ENCODE data around the gene DAAM1.
A peak's percentile ranks its signal among the peaks of the same experiment; 100 is the strongest.

DAAM1 gene

DNA sequence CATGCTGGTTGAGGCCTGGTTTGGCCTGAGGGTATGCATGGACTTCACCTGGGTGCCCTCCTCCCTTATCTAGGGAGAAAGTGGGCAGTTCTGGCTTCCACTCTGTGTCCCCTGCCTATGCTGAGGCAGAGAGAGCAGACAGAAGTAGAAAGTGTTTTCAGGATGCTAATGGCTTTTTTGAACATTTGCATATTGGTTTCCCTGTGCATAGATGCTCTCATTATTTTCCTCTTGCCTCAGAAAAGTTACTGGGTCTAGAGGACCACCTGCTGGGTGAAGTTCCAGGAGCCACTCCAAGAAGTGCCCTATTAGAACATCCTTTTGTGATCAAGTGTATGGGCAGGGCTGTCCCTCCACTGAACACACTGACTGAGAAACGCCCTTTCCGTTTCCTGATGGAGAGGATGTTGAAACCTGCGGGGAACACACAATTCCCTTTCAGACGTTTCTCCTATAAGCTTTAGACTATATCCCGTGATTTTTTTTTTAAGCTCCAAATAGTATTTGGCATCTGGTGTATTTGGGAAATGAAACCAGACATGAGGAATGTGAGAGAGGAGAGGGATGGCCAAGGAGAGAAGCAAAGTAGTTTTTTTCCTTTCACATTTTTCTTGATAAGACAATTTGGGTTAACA lies 66.6 kb downstream of the DAAM1 start:
- DNase-seq (ENCODE audit: low spot score): no peak

DNA sequence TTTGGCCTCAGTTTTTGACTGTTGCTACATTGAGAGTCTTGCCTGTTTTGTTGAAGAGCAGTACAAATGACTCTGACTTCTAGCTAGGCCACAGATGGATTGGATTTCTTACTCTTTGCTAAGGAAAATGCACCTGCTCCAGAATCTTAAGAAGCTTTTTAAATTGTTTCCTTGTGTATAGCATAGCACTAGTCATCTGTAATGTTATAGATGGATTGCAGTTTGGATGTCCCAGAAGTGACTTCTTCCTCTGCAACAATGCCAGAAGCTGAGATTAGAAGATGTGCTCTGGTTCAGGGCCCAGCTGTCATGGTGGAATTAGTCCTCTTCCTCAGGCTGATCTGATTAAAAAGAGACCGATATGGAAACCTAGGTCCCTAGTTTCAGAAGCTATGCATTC lies 67.9 kb downstream of the DAAM1 start:
- DNase-seq (ENCODE audit: low spot score): no peak

DNA sequence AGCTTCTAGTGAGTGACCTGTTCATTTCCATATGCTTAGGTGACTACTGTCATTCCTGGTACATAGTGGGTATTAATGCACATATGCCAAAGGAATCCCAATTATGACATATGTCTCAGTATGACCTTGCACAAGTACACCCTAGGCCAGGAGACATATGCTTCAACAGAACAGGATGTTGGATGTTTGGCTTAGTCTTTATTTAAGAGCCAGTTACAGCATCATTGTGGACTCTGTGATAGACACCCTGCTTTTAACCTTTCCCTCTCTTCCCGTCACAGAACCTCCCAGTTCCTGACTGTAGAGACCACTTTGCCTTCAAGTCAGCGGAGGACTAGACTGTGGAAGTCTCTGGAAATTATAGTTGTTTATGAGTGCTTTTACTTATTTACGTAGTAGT lies 72.9 kb downstream of the DAAM1 start:
- no peak for DNase-seq (ENCODE audit: low spot score)

DNA sequence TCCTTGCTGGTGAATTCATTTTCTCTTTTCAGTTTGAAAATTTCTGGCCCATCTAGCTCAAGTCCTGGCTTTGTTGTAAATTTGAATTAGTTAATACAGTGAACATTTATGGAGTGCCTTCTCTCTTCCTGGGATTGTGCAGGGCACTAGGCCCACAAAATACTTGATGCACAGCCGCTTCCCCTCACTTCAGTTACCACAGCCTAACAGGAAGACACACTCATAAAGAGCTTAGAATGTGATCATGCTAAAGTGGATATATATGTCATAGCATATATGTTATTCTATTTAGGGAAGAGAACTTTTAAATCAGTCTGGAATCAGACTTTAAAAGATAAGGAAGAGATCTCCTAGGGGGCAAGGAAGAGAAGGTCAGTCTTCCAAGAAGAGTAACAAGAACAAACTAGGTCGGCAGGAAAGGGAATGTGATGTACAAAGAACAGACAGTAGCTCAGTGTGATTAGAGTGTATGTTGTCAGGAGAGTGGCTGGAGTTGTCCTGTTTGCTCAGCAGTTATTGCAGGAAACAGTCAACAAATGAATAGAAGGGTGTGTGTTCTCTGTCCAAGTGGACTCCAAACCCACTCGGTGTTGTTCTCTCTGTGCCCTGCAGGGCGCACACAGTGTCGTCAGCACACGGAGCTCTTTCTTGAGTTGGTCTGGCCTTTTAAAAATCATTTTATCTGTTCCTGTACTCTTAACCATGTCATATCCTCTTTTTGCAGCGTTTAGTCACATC lies 74.4 kb downstream of the DAAM1 start:
- no peak for DNase-seq (ENCODE audit: low spot score)

DNA sequence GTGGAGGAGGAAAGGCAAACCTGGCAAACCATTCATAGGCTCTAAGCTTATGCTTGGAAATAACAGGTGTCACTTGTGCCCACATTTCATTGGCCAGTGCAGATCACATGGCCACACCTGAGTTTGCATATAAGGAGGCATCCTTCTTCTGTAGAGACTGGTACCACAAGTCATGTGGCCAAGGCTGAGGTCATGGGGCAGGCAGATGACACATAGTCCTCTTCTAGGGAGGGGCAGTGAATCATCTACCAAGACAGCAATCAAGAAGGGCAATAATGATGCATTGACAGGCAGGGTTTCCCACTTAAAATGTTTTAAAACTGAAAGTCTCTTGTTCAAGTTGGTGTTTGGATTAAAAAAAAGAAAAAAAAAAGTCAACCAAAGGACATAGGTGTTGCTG lies 77.3 kb downstream of the DAAM1 start:
- DNase-seq (ENCODE audit: low spot score): peak; percentile 29

GRCh38 chr14:59267046-59267445 lies 78.6 kb downstream of the DAAM1 start:
- no peak for DNase-seq (ENCODE audit: low spot score)

- DNase-seq (ENCODE audit: low spot score): no peak
These were observed 79.5 kb downstream of the DAAM1 start for GRCh38 chr14:59268011-59268410.

GRCh38 chr14:59268858-59269257 lies 80.4 kb downstream of the DAAM1 start:
- DNase-seq (ENCODE audit: low spot score): no peak

DNA sequence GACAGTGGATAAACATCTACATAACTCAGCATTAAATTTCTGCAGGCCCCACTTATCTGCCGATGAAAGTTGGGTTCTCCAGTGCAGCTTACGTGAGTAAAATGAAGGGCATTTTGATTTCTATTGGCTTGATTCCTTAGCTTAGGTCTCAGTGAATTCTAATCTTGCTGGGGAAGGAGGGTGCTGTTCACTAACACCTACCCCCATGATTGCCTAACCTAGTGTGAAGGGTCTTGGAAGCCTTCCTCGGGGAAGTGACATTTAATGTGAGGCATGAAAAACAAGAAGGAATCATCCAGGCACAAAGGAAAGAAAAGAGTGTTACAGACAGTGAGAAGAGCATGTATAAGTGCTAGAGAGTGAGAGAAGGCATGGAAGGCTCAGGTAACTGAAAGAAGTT lies 81.0 kb downstream of the DAAM1 start:
- DNase-seq (ENCODE audit: low spot score): no peak

- DNase-seq (ENCODE audit: low spot score): no peak
These were observed 82.8 kb downstream of the DAAM1 start for GRCh38 chr14:59271256-59271655.

- DNase-seq (ENCODE audit: low spot score): no peak
These were observed 83.3 kb downstream of the DAAM1 start for GRCh38 chr14:59271734-59272133.

- DNase-seq (ENCODE audit: low spot score): no peak
These were observed 84.2 kb downstream of the DAAM1 start for GRCh38 chr14:59272633-59273032.

- no peak for DNase-seq (ENCODE audit: low spot score)
These were observed 85.3 kb downstream of the DAAM1 start for GRCh38 chr14:59273737-59274136.

- DNase-seq (ENCODE audit: low spot score): no peak
These were observed 86.5 kb downstream of the DAAM1 start for GRCh38 chr14:59274991-59275391.

- peak; percentile 29 for DNase-seq (ENCODE audit: low spot score)
These were observed 87.2 kb downstream of the DAAM1 start for GRCh38 chr14:59275668-59276067.

DNA sequence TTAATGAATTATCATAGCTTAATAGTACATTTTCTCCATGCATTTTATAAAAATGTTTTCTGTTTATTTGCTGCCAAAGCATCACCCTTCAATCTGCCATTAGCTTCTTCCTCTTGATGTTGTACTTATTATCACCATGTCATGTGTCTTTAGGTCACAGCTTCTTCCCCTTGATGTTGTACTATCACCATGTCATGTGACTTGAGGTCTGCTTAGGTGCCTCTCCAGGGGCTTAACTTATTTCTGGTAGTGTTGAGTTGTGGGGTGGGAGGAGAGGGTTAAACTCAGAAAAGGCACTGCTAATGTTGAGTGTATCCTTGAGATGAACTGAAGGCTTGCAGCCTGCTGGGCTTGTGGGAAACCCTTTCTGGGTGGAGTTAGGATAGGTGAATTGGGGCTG lies 87.8 kb downstream of the DAAM1 start:
- no peak for DNase-seq (ENCODE audit: low spot score)

GRCh38 chr14:59277659-59278058 lies 89.2 kb downstream of the DAAM1 start:
- DNase-seq (ENCODE audit: low spot score): no peak

- no peak for DNase-seq (ENCODE audit: low spot score)
These were observed 89.6 kb downstream of the DAAM1 start for GRCh38 chr14:59278111-59278510.

DNA sequence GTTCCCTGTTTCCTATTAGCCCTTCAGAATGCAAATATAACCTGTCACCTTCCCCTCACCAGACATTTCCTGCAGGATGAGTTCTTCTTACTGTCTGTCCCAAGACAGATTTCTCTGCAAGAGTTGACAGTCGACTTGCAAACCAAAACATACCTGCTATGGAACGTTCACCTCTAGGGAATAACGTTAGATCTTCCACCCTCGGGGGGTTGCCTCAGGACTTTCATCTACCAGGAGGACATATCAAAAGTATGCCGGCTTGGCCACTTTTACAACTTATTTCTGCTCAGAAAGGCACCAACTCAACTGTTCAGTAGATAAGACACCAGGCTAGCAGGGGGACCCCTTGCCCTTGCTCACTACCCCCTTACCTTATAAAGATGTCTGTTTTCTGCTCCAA lies 92.5 kb downstream of the DAAM1 start:
- no peak for DNase-seq (ENCODE audit: low spot score)

GRCh38 chr14:59281609-59282377 lies 93.3 kb downstream of the DAAM1 start:
- no peak for DNase-seq (ENCODE audit: low spot score)

GRCh38 chr14:59282378-59282765 lies 93.9 kb downstream of the DAAM1 start:
- no peak for DNase-seq (ENCODE audit: low spot score)

- no peak for DNase-seq (ENCODE audit: low spot score)
These were observed 94.9 kb downstream of the DAAM1 start for GRCh38 chr14:59283361-59283760.

GRCh38 chr14:59284059-59284458 lies 95.6 kb downstream of the DAAM1 start:
- DNase-seq (ENCODE audit: low spot score): no peak

All from hematopoietic multipotent progenitor cell treated with erythropoietin and hydrocortisone succinate and interleukin-3 and kit ligand, for 15 days (in vitro differentiated cells).